ENCODE measurements around the gene ROBO1. TPM values are rescaled to one million over a fixed set of nuclear protein-coding genes. Genes with fewer than 3 reads are reported as not detected.

Gene ROBO1
- total RNA-seq, 1 donor from 2014 or later: 3.1 TPM

GRCh38 chr3:78794431-78794830, 973.4 kb downstream of the ROBO1 start:
- TF ChIP-seq CTCF (IDR thresholded peaks at IDR 0.05): no peak
- H3K4me1 Mint-ChIP-seq: no peaks in the 10 kb centered on the region
- DNase-seq (no peak), ATAC-seq (ENCODE audit: low read depth) (no peak)
- POLR2A ChIA-PET: no interaction called here
- no peak overlapping the region for H3K4me3 Mint-ChIP-seq
- CTCF ChIA-PET: no interaction called here
- intact Hi-C loops (cut with micrococcal nuclease): no loop called here
- no peaks in the 10 kb centered on the region for H3K27me3 Mint-ChIP-seq
- H3K36me3 Mint-ChIP-seq (ENCODE audit: low read depth): no peaks in the 10 kb centered on the region
- H3K27ac Mint-ChIP-seq: no peak overlapping the region
- H3K9me3 Mint-ChIP-seq: peaks cover 4% of the 10 kb centered on the region

GRCh38 chr3:78792733-78793132, 975.1 kb downstream of the ROBO1 start:
- ChIA-PET POLR2A (no interaction called here), CTCF (no interaction called here)
- H3K27me3 Mint-ChIP-seq: no peaks in the 10 kb centered on the region
- ATAC-seq (ENCODE audit: low read depth): no peak
- no peaks in the 10 kb centered on the region for H3K4me1 Mint-ChIP-seq
- no peaks in the 10 kb centered on the region for H3K36me3 Mint-ChIP-seq (ENCODE audit: low read depth)
- H3K27ac Mint-ChIP-seq: no peak overlapping the region
- intact Hi-C loops (cut with micrococcal nuclease): no loop called here
- DNase-seq: no peak
- no peak overlapping the region for H3K4me3 Mint-ChIP-seq
- H3K9me3 Mint-ChIP-seq: no peaks in the 10 kb centered on the region
- TF ChIP-seq CTCF (IDR thresholded peaks at IDR 0.05): no peak

- intact Hi-C loops (cut with micrococcal nuclease): no loop called here
- H3K9me3 Mint-ChIP-seq: no peaks in the 10 kb centered on the region
- no peaks in the 10 kb centered on the region for H3K36me3 Mint-ChIP-seq (ENCODE audit: low read depth)
- no peaks in the 10 kb centered on the region for H3K27me3 Mint-ChIP-seq
- no peak for ATAC-seq (ENCODE audit: low read depth)
- H3K4me1 Mint-ChIP-seq: no peaks in the 10 kb centered on the region
- H3K27ac Mint-ChIP-seq: no peak overlapping the region
- ChIA-PET POLR2A (no interaction called here), CTCF (no interaction called here)
- H3K4me3 Mint-ChIP-seq: no peak overlapping the region
- DNase-seq: no peak
- no peak for TF ChIP-seq CTCF (IDR thresholded peaks at IDR 0.05)
Observed at GRCh38 chr3:78792212-78792611, 975.6 kb downstream of the ROBO1 start.

- H3K4me1 Mint-ChIP-seq: no peaks in the 10 kb centered on the region
- DNase-seq (no peak), ATAC-seq (ENCODE audit: low read depth) (no peak)
- CTCF ChIA-PET: no interaction called here
- no peak overlapping the region for H3K27ac Mint-ChIP-seq
- H3K27me3 Mint-ChIP-seq: no peaks in the 10 kb centered on the region
- TF ChIP-seq CTCF (IDR thresholded peaks at IDR 0.05): no peak
- intact Hi-C loops (cut with micrococcal nuclease): no loop called here
- H3K9me3 Mint-ChIP-seq: no peaks in the 10 kb centered on the region
- no peak overlapping the region for H3K4me3 Mint-ChIP-seq
- no peaks in the 10 kb centered on the region for H3K36me3 Mint-ChIP-seq (ENCODE audit: low read depth)
- POLR2A ChIA-PET: no interaction called here
Observed at GRCh38 chr3:78791753-78792152, 976.0 kb downstream of the ROBO1 start.

GRCh38 chr3:78788839-78789238, 979.0 kb downstream of the ROBO1 start:
- Mint-ChIP-seq H3K4me1 (no peaks in the 10 kb centered on the region), H3K27me3 (no peaks in the 10 kb centered on the region), H3K4me3 (no peak overlapping the region), H3K36me3 (ENCODE audit: low read depth) (no peaks in the 10 kb centered on the region), H3K9me3 (no peaks in the 10 kb centered on the region), H3K27ac (no peak overlapping the region)
- ATAC-seq (ENCODE audit: low read depth): no peak
- ChIA-PET POLR2A (no interaction called here), CTCF (no interaction called here)
- no peak for DNase-seq
- TF ChIP-seq CTCF (IDR thresholded peaks at IDR 0.05): no peak
- intact Hi-C loops (cut with micrococcal nuclease): no loop called here

All from activated B cell treated with CpG ODN at 0.5 μM for 24 hours (primary cell).